Ascending aorta (tissue), 2 donors: Measurements from ENCODE around the gene KLB. TPM values are rescaled to one million over a fixed set of nuclear protein-coding genes. Genes with fewer than 3 reads are reported as not detected.
"Not testable (repeated sequence)": the region's sequence is repeated elsewhere in the genome, so short reads cannot be mapped to it uniquely, and the experiment has no call there.

Experiments
- DNase-seq, 2 donors: peaks; one replicate each; pipeline ENCODE4 v3.0.0-alpha.2; 2019; ENCODE audit warnings: low spot score in 2 of 2
- H3K27ac ChIP-seq, 2 donors: fragments of 200-600 bp; sonication (generic); one replicate each; pipeline ENCODE4 v1.5.1; 2016 to 2017; ENCODE audit warnings: mild to moderate bottlenecking in 1 of 2
- H3K27me3 ChIP-seq: fragments of 200-600 bp; sonication (generic); one replicate; pipeline ENCODE4 v1.5.1; 2017
- H3K36me3 ChIP-seq, 2 donors: fragments of 200-600 bp; sonication (generic); one replicate each; pipeline ENCODE4 v1.5.1; 2016
- H3K4me1 ChIP-seq, 2 donors: fragments of 200-600 bp; sonication (generic); one replicate each; pipeline ENCODE4 v1.5.1; 2016 to 2017; ENCODE audit warnings: mild to moderate bottlenecking in 1 of 2
- H3K4me3 ChIP-seq, 2 donors: fragments of 200-600 bp; sonication (generic); one replicate each; pipeline ENCODE4 v1.5.1; 2016 to 2017; ENCODE audit warnings: mild to moderate bottlenecking in 1 of 2
- H3K9me3 ChIP-seq, 2 donors: fragments of 200-600 bp; sonication (generic); one replicate each; pipeline ENCODE4 v1.5.1; 2016
- CTCF ChIP-seq, 3 experiments: fragments of 200-600 bp in 2 of 3; fragments of 450-650 bp in 1 of 3; sonication (generic) in 2 of 3; IDR thresholded peaks; one replicate each; pipeline ENCODE4 v1.5.1; 2016 to 2019; ENCODE audit warnings: antibody characterized with exemption in 3 of 3, mild to moderate bottlenecking in 1 of 3, moderate library complexity in 1 of 3
- intact Hi-C: fragments of 100-400 bp; cut with DNase I; formaldehyde crosslinking; loops from one replicate; pipeline ENCODE4 v1.15.1; 2023
- total RNA-seq: library from RNA; depleted of rRNA; stranded (reverse); fragments of >200 nt; gene quantifications from one replicate; pipeline ENCODE4 v1.1.0, GENCODE V29; 2016

The KLB gene
- not detected for total RNA-seq

DNA sequence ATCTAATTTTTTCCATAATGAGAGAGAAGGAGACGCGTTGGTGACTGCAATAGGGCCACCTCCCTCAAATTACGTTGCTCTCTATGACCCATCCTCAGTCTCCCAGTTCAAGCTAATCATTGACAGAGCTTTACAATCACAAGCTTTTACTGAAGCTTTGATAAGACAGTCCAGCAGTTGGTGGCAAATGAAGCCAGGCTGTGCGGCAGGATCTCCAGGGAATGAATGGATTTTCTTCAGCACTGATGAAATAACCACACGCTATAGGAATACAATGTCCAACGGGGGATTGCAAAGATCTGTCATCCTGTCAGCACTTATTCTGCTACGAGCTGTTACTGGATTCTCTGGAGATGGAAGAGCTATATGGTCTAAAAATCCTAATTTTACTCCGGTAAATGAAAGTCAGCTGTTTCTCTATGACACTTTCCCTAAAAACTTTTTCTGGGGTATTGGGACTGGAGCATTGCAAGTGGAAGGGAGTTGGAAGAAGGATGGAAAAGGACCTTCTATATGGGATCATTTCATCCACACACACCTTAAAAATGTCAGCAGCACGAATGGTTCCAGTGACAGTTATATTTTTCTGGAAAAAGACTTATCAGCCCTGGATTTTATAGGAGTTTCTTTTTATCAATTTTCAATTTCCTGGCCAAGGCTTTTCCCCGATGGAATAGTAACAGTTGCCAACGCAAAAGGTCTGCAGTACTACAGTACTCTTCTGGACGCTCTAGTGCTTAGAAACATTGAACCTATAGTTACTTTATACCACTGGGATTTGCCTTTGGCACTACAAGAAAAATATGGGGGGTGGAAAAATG, at the start of gene KLB:
KLB (plus strand) TSS at position 168 of the 821 bp plus-strand sequence; CDS start at position 188, 20 bp downstream.
- no peak within 1 kb of the TSS for H3K4me3 ChIP-seq
- H3K9me3 ChIP-seq, result no peaks in the 10 kb centered on the region
- no peaks in the 10 kb centered on the region for H3K4me1 ChIP-seq
- DNase-seq, result no peak
- no peaks in the 10 kb centered on the region for H3K36me3 ChIP-seq
- intact Hi-C loops, result no loop called here
- TF ChIP-seq CTCF (IDR thresholded peaks at IDR 0.05), result no peak
- no peak within 1 kb of the TSS for H3K27ac ChIP-seq
- H3K27me3 ChIP-seq, result no peaks in the 10 kb centered on the region

- intact Hi-C loops, result no loop called here
- no peak for TF ChIP-seq CTCF (IDR thresholded peaks at IDR 0.05)
- Histone ChIP-seq H3K27me3 (no peaks in the 10 kb centered on the region), H3K27ac (peak overlapping the region; percentile 7 to 17), H3K36me3 (no peaks in the 10 kb centered on the region), H3K4me3 (no peak overlapping the region), H3K4me1 (peaks cover 0 to 3% of the 10 kb centered on the region in 2 donors), H3K9me3 (no peaks in the 10 kb centered on the region)
- DNase-seq, result no peak
These were observed 49.7 kb upstream of the KLB start for GRCh38 chr4:39357002-39357401.

DNA sequence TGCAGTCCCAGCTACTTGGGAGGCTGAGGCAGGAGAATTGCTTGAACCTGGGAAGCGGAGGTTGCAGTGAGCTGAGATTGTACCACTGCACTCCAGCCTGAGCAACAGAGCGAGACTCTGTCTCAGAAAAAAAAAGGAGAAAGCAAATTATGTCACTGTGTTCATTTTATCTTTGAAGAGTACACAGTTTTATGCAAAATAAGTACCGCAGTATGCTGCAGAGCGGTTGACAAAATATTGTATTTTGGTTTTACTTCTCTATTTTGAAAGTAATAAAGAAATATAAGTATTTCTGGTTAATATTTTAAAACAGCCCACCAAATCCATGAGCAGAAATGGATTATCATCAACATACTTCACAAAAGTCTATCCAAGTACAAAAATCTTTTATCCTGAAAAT, 46.1 kb upstream of the KLB start:
- H3K36me3 ChIP-seq, H3K9me3 ChIP-seq, H3K4me3 ChIP-seq, H3K27me3 ChIP-seq, intact Hi-C loops, H3K4me1 ChIP-seq, DNase-seq, H3K27ac ChIP-seq: not testable (repeated sequence)

- TF ChIP-seq CTCF (IDR thresholded peaks at IDR 0.05), result no peak
- no peak overlapping the region for H3K4me3 ChIP-seq
- H3K36me3 ChIP-seq, result no peaks in the 10 kb centered on the region
- H3K27me3 ChIP-seq, result no peaks in the 10 kb centered on the region
- H3K4me1 ChIP-seq, result peaks cover 0 to 9% of the 10 kb centered on the region in 2 donors
- H3K27ac ChIP-seq, result no peak overlapping the region
- intact Hi-C loops, result no loop called here
- no peaks in the 10 kb centered on the region for H3K9me3 ChIP-seq
- no peak for DNase-seq
These were observed 43.9 kb upstream of the KLB start for GRCh38 chr4:39362827-39363226.

DNA sequence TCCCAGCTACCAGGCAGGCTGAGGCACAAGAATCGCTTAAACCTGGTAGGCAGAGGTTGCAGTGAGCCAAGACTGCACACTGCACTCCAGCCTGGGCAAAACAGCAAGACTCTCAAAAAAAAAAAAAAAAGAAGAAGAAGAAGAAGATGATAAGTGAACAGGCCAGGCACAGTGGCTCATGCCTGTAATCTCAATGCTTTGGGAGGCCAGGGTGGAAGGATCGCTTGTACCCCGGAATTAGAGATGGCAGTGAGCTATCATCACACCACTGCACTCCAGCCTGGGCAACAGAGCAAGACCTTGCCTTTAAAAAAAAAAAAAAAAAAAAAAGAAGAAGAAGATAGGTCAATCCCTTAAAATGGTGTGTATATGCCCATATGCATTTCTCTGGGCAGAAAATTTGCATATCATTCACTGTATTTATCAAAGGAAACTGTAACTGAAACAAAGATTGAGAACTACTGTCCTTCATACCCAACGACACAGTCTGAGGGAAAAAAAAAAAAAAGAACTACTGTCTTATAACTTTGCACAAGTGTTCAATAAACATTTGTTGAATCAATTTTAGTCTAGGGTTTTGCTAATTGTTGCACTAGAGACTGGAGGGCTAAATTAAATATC, 42.8 kb upstream of the KLB start:
- no peak for DNase-seq
- Histone ChIP-seq H3K36me3 (no peaks in the 10 kb centered on the region), H3K9me3 (no peaks in the 10 kb centered on the region), H3K27ac (no peak overlapping the region), H3K27me3 (no peaks in the 10 kb centered on the region), H3K4me3 (no peak overlapping the region), H3K4me1 (peaks cover 0 to 9% of the 10 kb centered on the region in 2 donors)
- TF ChIP-seq CTCF (IDR thresholded peaks at IDR 0.05), result no peak
- intact Hi-C loops, result no loop called here

GRCh38 chr4:39365360-39365759, 41.4 kb upstream of the KLB start:
- Histone ChIP-seq H3K9me3 (no peaks in the 10 kb centered on the region), H3K4me1 (peaks cover 0 to 9% of the 10 kb centered on the region in 2 donors), H3K4me3 (peak overlapping the region; percentile 91 to 95), H3K27ac (peak overlapping the region; percentile 80 to 82), H3K27me3 (no peaks in the 10 kb centered on the region), H3K36me3 (no peaks in the 10 kb centered on the region)
- intact Hi-C loops, result loop anchor here (5.0 kb wide), 1 partner anchor 183 kb away; the partner anchor contains the start of gene WDR19
- no peak for TF ChIP-seq CTCF (IDR thresholded peaks at IDR 0.05)
- DNase-seq, result no peak
